Breast epithelium (tissue), 4 donors: ENCODE results near the gene OPCML. TPM values are rescaled to one million over a fixed set of nuclear protein-coding genes. Genes with fewer than 3 reads are reported as not detected.

Experiments used
- DNase-seq, 2 donors: peaks; one replicate each; pipeline ENCODE4 v3.0.0-alpha.2; 2019; ENCODE audit warnings: low spot score in 2 of 2
- H3K27ac ChIP-seq, 2 donors: fragments of 200-600 bp; sonication (generic) in 1 of 2; one replicate each; pipeline ENCODE4 v1.5.1; 2016 to 2019; ENCODE audit warnings: mild to moderate bottlenecking in 1 of 2
- H3K27me3 ChIP-seq, 2 donors: fragments of 200-600 bp; sonication (generic) in 1 of 2; one replicate each; pipeline versions ENCODE4 v1.5.1 to v1.6.0; 2017 to 2019; ENCODE audit warnings: control low read depth in 1 of 2, mild to moderate bottlenecking in 1 of 2
- H3K36me3 ChIP-seq: fragments of 200-600 bp; one replicate; pipeline ENCODE4 v1.5.1; 2019
- H3K4me1 ChIP-seq, 2 donors: fragments of 200-600 bp; sonication (generic); one replicate each; pipeline ENCODE4 v1.5.1; 2016 to 2019; ENCODE audit warnings: control low read depth in 1 of 2
- H3K4me3 ChIP-seq, 3 donors: fragments of 200-600 bp; sonication (generic); 1 replicate in 2 of 3; 2 replicates in 1 of 3; pipeline ENCODE4 v1.5.1; 2016 to 2019; ENCODE audit warnings: mild to moderate bottlenecking in 3 of 3, moderate library complexity in 2 of 3
- H3K9me3 ChIP-seq, 2 donors: fragments of 200-600 bp; sonication (generic) in 1 of 2; one replicate each; pipeline ENCODE4 v1.5.1; 2016 to 2019; ENCODE audit warnings: control low read depth in 1 of 2
- CTCF ChIP-seq, 3 donors: fragments of 450-650 bp; IDR thresholded peaks; one replicate each; pipeline ENCODE4 v1.5.1; 2016 to 2017; ENCODE audit warnings: antibody characterized with exemption in 3 of 3, mild to moderate bottlenecking in 3 of 3, moderate library complexity in 3 of 3
- POLR2A ChIP-seq: fragments of 450-650 bp; IDR thresholded peaks from one replicate; pipeline ENCODE4 v1.6.1; 2016; ENCODE audit warnings: antibody characterized with exemption, mild to moderate bottlenecking, moderate library complexity
- POLR2AphosphoS5 ChIP-seq, 3 donors: sonication (generic); formaldehyde crosslinking; IDR thresholded peaks; one replicate each; pipeline ENCODE4 v1.6.1; 2017; ENCODE audit warnings: antibody characterized with exemption in 3 of 3
- intact Hi-C: fragments of 100-400 bp; cut with DNase I; formaldehyde crosslinking; loops from one replicate; pipeline ENCODE4 v1.15.1; 2023; ENCODE audit warnings: low total_unique reads
- total RNA-seq, 3 donors: library from RNA; depleted of rRNA; stranded (reverse); fragments of >200 nt; gene quantifications; one replicate each; pipeline ENCODE4 v1.1.0, GENCODE V29; 2016

OPCML gene
- total RNA-seq, 3 donors from 2014 or later, result not detected

DNA sequence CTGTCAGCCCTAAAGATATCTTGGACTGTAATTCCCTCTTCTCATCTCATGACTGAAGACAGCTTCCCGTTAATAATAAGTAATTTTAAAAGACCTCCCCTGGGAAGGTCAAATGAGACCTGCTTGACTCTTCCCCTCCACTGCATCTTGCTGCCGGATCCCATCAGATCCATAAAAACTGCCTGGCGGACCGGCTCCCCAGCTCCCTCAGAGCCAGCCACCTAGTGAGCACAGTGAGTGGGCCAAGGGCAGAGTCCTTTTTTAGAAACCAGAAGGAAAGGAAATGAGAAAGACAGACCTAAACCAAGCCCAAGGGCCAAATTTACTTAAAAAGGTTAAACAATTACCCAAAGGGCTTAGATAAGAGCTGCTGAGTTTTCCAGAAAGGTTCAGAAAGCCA is 595.3 kb downstream of the OPCML start:
- no peaks in the 10 kb centered on the region for H3K4me1 ChIP-seq
- no peak for DNase-seq

DNA sequence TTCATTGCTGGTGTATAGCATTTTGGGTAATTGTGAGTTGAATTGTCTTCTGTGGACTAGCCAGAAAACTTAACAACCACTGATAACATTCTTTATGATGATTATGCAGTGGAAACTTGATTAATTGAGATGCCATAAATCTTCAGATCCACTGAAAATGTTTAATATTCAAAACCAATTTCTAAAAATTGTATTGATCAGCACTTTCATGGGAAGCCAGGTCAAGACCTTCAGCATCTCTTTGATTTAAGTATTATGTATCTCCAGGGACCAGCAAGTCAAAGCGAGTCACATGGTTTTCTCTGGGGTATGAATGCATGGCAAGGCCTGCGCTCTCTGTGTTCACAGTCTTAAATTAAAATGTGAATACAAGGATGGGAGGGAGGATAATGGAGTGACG is 596.9 kb downstream of the OPCML start:
- Histone ChIP-seq H3K36me3 (no peaks in the 10 kb centered on the region), H3K4me1 (no peaks in the 10 kb centered on the region), H3K27ac (no peak overlapping the region), H3K4me3 (no peak overlapping the region), H3K9me3 (no peaks in the 10 kb centered on the region), H3K27me3 (no peaks in the 10 kb centered on the region)
- TF ChIP-seq CTCF (IDR thresholded peaks at IDR 0.05) (no peak), POLR2A (no peak), POLR2AphosphoS5 (IDR thresholded peaks at IDR 0.05) (no peak)
- intact Hi-C loops, result no loop called here
- DNase-seq, result no peak

More for the DNA sequence above, 595.3 kb downstream of the OPCML start:
- no peaks in the 10 kb centered on the region for H3K36me3 ChIP-seq
- no peak for TF ChIP-seq CTCF (IDR thresholded peaks at IDR 0.05)
- TF ChIP-seq POLR2AphosphoS5 (IDR thresholded peaks at IDR 0.05), result no peak
- TF ChIP-seq POLR2A, result no peak
- H3K27me3 ChIP-seq, result peaks cover 0 to 7% of the 10 kb centered on the region in 2 donors
- no peak overlapping the region for H3K4me3 ChIP-seq
- no peak overlapping the region for H3K27ac ChIP-seq
- no peaks in the 10 kb centered on the region for H3K9me3 ChIP-seq
- intact Hi-C loops, result no loop called here

GRCh38 chr11:132933703-132934102 is 598.6 kb downstream of the OPCML start:
- H3K4me3 ChIP-seq, result no peak overlapping the region
- no peak for DNase-seq
- H3K27ac ChIP-seq, result no peak overlapping the region
- intact Hi-C loops, result no loop called here
- H3K27me3 ChIP-seq, result no peaks in the 10 kb centered on the region
- no peaks in the 10 kb centered on the region for H3K9me3 ChIP-seq
- H3K4me1 ChIP-seq, result no peaks in the 10 kb centered on the region
- TF ChIP-seq CTCF (IDR thresholded peaks at IDR 0.05), result no peak
- TF ChIP-seq POLR2AphosphoS5 (IDR thresholded peaks at IDR 0.05), result no peak
- TF ChIP-seq POLR2A, result no peak
- no peaks in the 10 kb centered on the region for H3K36me3 ChIP-seq

DNA sequence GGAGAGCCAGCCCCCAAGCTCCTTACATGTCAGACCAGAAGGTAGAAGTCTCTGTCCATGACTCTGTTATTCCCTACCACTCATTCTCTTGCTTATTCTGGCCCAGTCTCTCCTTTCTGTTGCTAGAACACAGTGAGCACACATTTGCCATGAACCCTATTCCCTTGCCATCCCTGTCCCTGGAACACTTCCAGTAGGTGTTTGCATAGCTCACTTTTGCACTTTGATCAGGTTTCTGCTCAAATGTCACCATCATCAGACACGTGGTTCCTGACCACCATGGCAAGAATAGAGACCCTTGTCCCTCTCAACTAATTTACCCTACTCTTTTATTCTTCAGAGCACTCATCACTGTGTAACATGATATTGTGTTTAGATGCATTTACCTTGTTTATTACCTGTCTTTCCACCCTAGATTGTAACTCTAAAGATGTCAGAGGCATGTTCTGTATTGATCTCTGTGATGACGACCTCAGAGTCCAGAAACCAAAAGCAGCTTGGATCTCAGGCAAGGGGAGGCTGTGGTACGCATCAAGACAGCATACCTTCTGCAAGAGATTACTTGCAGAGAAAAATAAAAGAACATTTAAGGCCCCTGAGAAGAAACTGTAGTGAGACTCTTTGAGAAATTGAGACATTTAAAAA is 606.4 kb downstream of the OPCML start:
- Histone ChIP-seq H3K27me3 (no peaks in the 10 kb centered on the region), H3K9me3 (peaks cover 0 to 3% of the 10 kb centered on the region in 2 donors)
- intact Hi-C loops, result no loop called here

GRCh38 chr11:132921597-132921996 is 610.7 kb downstream of the OPCML start:
- TF ChIP-seq POLR2A (no peak), POLR2AphosphoS5 (IDR thresholded peaks at IDR 0.05) (no peak), CTCF (IDR thresholded peaks at IDR 0.05) (no peak)
- Histone ChIP-seq H3K36me3 (no peaks in the 10 kb centered on the region), H3K9me3 (peaks cover 0 to 3% of the 10 kb centered on the region in 2 donors), H3K27ac (no peak overlapping the region), H3K4me3 (no peak overlapping the region), H3K4me1 (no peaks in the 10 kb centered on the region), H3K27me3 (no peaks in the 10 kb centered on the region)
- DNase-seq, result no peak
- intact Hi-C loops, result no loop called here

More for the DNA sequence above, 606.4 kb downstream of the OPCML start:
- H3K27ac ChIP-seq, result no peak overlapping the region
- DNase-seq, result no peak
- H3K4me3 ChIP-seq, result no peak overlapping the region
- no peaks in the 10 kb centered on the region for H3K36me3 ChIP-seq
- TF ChIP-seq POLR2AphosphoS5 (IDR thresholded peaks at IDR 0.05) (no peak), CTCF (IDR thresholded peaks at IDR 0.05) (no peak), POLR2A (no peak)
- no peaks in the 10 kb centered on the region for H3K4me1 ChIP-seq
